SK-N-SH treated with all-trans-retinoic acid at 6 μM for 48 hours (cell line): Measurements from ENCODE around the gene CCER1.

Source experiments
- ATAC-seq: fragments of 200-7000 bp; cut with Tn5 transposase; 3 replicates; pipeline ENCODE4 v1.9.1; 2020; ENCODE audit warnings: mild to moderate bottlenecking, moderate library complexity
- ARNTL ChIP-seq: fragments of 450-650 bp; formaldehyde crosslinking; IDR thresholded peaks from 2 replicates; pipeline ENCODE4 v1.5.0; 2020; ENCODE audit warnings: low read depth, mild to moderate bottlenecking, moderate library complexity, borderline replicate concordance
- BACH2 ChIP-seq: fragments of 250-450 bp; sonication (Bioruptor Pico); IDR thresholded peaks from 2 replicates; pipeline ENCODE4 v1.9.0; 2021; ENCODE audit warnings: mild to moderate bottlenecking, borderline replicate concordance
- CSDC2 ChIP-seq: fragments of 250-450 bp; sonication (Bioruptor Pico); IDR thresholded peaks from 2 replicates; pipeline ENCODE4 v1.5.0; 2020; ENCODE audit warnings: mild to moderate bottlenecking, moderate library complexity
- ESRRG ChIP-seq: fragments of 250-450 bp; sonication (Bioruptor Pico); IDR thresholded peaks from 2 replicates; pipeline ENCODE4 v1.6.1; 2021; ENCODE audit warnings: mild to moderate bottlenecking
- GLIS3 ChIP-seq: fragments of 250-450 bp; sonication (Bioruptor Pico); IDR thresholded peaks from 2 replicates; pipeline ENCODE4 v1.5.0; 2020; ENCODE audit warnings: mild to moderate bottlenecking, moderate library complexity
- ISL1 ChIP-seq: fragments of 250-450 bp; sonication (Bioruptor Pico); IDR thresholded peaks from 2 replicates; pipeline ENCODE4 v2.1.2; 2022; ENCODE audit warnings: mild to moderate bottlenecking, moderate library complexity
- OSR1 ChIP-seq: fragments of 250-450 bp; sonication (Bioruptor Pico); IDR thresholded peaks from 2 replicates; pipeline ENCODE4 v1.8.0; 2022; ENCODE audit warnings: moderate library complexity, mild to moderate bottlenecking, inconsistent platforms
- PPARA ChIP-seq: fragments of 250-450 bp; sonication (Bioruptor Pico); IDR thresholded peaks from 2 replicates; pipeline ENCODE4 v1.5.0; 2020; ENCODE audit warnings: mild to moderate bottlenecking, borderline replicate concordance
- SNAI2 ChIP-seq: fragments of 250-450 bp; sonication (Bioruptor Pico); IDR thresholded peaks from 2 replicates; pipeline ENCODE4 v1.5.0; 2020; ENCODE audit warnings: mild to moderate bottlenecking, moderate library complexity
- TCF4 ChIP-seq: fragments of 250-450 bp; sonication (Bioruptor Pico); IDR thresholded peaks from 2 replicates; pipeline ENCODE4 v1.8.0; 2021; ENCODE audit warnings: mild to moderate bottlenecking, moderate library complexity, borderline replicate concordance
- TOX ChIP-seq: fragments of 250-450 bp; sonication (Bioruptor Pico); IDR thresholded peaks from 2 replicates; pipeline ENCODE4 v1.8.0; 2021; ENCODE audit warnings: mild to moderate bottlenecking, moderate library complexity, borderline replicate concordance
- ZC3H10 ChIP-seq: fragments of 250-450 bp; sonication (Bioruptor Pico); IDR thresholded peaks from 2 replicates; pipeline ENCODE4 v1.5.1; 2021; ENCODE audit warnings: mild to moderate bottlenecking, moderate library complexity
- ZFP3 ChIP-seq: fragments of 250-450 bp; sonication (Bioruptor Pico); IDR thresholded peaks from 2 replicates; pipeline ENCODE4 v1.5.0; 2020; ENCODE audit warnings: mild to moderate bottlenecking, moderate library complexity
- ZFP30 ChIP-seq: fragments of 450-650 bp; formaldehyde crosslinking; IDR thresholded peaks from 2 replicates; pipeline ENCODE4 v1.5.0; 2022; ENCODE audit warnings: mild to moderate bottlenecking, moderate library complexity
- ZNF565 ChIP-seq: fragments of 450-650 bp; formaldehyde crosslinking; conservative IDR thresholded peaks from 2 replicates; pipeline ENCODE4 v1.5.0; 2020; ENCODE audit warnings: low read depth, mild to moderate bottlenecking, moderate library complexity
- ZNF70 ChIP-seq: fragments of 450-650 bp; formaldehyde crosslinking; IDR thresholded peaks from 2 replicates; pipeline ENCODE4 v1.5.0; 2020; ENCODE audit warnings: mild to moderate bottlenecking, moderate library complexity
- ZNF8 ChIP-seq: fragments of 450-650 bp; formaldehyde crosslinking; IDR thresholded peaks from 2 replicates; pipeline ENCODE4 v1.5.0; 2020; ENCODE audit warnings: mild to moderate bottlenecking, moderate library complexity
- TF ChIP-seq, protein P1 (sequence below): fragments of 250-450 bp; sonication (Bioruptor Pico); IDR thresholded peaks from 2 replicates; pipeline ENCODE4 v1.5.1; 2021; ENCODE audit warnings: mild to moderate bottlenecking, moderate library complexity
- TF ChIP-seq, protein P2 (sequence below): fragments of 250-450 bp; sonication (Bioruptor Pico); IDR thresholded peaks from 2 replicates; pipeline ENCODE4 v1.5.1; 2020; ENCODE audit warnings: low read depth, mild to moderate bottlenecking, moderate library complexity
- TF ChIP-seq, protein P3 (sequence below): fragments of 250-450 bp; sonication (Bioruptor Pico); IDR thresholded peaks from 2 replicates; pipeline ENCODE4 v1.5.0; 2020; ENCODE audit warnings: mild to moderate bottlenecking, moderate library complexity
- TF ChIP-seq, protein P4 (sequence below): fragments of 250-450 bp; sonication (Bioruptor Pico); IDR thresholded peaks from 2 replicates; pipeline ENCODE4 v1.8.0; 2021; ENCODE audit warnings: low read depth, mild to moderate bottlenecking, moderate library complexity, borderline replicate concordance
- TF ChIP-seq, protein P5 (sequence below): fragments of 250-450 bp; sonication (Bioruptor Pico); IDR thresholded peaks from 2 replicates; pipeline ENCODE4 v1.8.0; 2020; ENCODE audit warnings: mild to moderate bottlenecking, moderate library complexity, borderline replicate concordance

Gene CCER1

GRCh38 chr12:90922145-90922627 lies 32.8 kb downstream of the CCER1 start:
- ATAC-seq: peak; percentile 96
- TF ChIP-seq ZC3H10 (peak; percentile 76; the same call in 1 of the 2 replicates), BACH2 (CRISPR knock-in tag) (no peak), ISL1 (CRISPR knock-in tag) (peak; percentile 85), TOX (peak; percentile 43; the same call in 1 of the 2 replicates), ZFP30 (CRISPR knock-in tag) (no peak)

GRCh38 chr12:90921536-90921935 lies 33.4 kb downstream of the CCER1 start:
- TF ChIP-seq SNAI2: no peak
- no peak for TF ChIP-seq ZNF8 (CRISPR knock-in tag)
- no peak for TF ChIP-seq OSR1 (CRISPR knock-in tag)
- TF ChIP-seq ZNF565: no peak
- TF ChIP-seq CSDC2 (CRISPR knock-in tag): no peak
- no peak for TF ChIP-seq BACH2 (CRISPR knock-in tag)
- no peak for TF ChIP-seq ZFP3
- no peak for TF ChIP-seq ZNF70 (CRISPR knock-in tag)
- no peak for TF ChIP-seq ZFP30 (CRISPR knock-in tag)
- TF ChIP-seq ESRRG (CRISPR knock-in tag): no peak
- TF ChIP-seq, protein P1, sequence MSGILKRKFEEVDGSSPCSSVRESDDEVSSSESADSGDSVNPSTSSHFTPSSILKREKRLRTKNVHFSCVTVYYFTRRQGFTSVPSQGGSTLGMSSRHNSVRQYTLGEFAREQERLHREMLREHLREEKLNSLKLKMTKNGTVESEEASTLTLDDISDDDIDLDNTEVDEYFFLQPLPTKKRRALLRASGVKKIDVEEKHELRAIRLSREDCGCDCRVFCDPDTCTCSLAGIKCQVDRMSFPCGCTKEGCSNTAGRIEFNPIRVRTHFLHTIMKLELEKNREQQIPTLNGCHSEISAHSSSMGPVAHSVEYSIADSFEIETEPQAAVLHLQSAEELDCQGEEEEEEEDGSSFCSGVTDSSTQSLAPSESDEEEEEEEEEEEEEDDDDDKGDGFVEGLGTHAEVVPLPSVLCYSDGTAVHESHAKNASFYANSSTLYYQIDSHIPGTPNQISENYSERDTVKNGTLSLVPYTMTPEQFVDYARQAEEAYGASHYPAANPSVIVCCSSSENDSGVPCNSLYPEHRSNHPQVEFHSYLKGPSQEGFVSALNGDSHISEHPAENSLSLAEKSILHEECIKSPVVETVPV (CRISPR knock-in tag): no peak
- no peak for TF ChIP-seq TCF4 (CRISPR knock-in tag)
- peak; percentile 62 for ATAC-seq

DNA sequence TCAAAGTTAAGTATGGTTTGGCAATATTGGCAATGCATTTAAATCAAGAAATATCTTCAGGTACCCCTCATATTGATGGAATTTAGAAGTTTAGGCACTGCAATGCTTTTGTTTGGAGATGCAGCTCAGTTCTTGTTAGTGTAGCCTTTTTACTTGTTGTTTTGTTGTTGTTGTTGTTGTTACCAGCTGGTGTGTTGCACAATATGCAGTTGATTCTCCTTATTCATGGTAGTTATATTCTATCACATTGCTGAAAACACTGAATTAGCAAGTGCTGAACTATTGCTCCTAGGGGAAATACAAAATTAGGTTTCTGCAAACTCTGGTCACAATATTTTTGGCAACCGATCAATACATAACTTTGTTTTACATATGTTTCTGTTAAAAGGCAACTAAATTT lies 34.8 kb downstream of the CCER1 start:
- no peak for ATAC-seq
- TF ChIP-seq ZC3H10 (no peak), ARNTL (CRISPR knock-in tag) (no peak), GLIS3 (CRISPR knock-in tag) (no peak), ZNF8 (CRISPR knock-in tag) (no peak), ZNF565 (no peak), SNAI2 (no peak), CSDC2 (CRISPR knock-in tag) (no peak)
- TF ChIP-seq, protein P2, sequence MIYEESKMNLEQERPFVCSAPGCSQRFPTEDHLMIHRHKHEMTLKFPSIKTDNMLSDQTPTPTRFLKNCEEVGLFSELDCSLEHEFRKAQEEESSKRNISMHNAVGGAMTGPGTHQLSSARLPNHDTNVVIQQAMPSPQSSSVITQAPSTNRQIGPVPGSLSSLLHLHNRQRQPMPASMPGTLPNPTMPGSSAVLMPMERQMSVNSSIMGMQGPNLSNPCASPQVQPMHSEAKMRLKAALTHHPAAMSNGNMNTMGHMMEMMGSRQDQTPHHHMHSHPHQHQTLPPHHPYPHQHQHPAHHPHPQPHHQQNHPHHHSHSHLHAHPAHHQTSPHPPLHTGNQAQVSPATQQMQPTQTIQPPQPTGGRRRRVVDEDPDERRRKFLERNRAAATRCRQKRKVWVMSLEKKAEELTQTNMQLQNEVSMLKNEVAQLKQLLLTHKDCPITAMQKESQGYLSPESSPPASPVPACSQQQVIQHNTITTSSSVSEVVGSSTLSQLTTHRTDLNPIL (CRISPR knock-in tag): no peak
- TF ChIP-seq, protein P3, sequence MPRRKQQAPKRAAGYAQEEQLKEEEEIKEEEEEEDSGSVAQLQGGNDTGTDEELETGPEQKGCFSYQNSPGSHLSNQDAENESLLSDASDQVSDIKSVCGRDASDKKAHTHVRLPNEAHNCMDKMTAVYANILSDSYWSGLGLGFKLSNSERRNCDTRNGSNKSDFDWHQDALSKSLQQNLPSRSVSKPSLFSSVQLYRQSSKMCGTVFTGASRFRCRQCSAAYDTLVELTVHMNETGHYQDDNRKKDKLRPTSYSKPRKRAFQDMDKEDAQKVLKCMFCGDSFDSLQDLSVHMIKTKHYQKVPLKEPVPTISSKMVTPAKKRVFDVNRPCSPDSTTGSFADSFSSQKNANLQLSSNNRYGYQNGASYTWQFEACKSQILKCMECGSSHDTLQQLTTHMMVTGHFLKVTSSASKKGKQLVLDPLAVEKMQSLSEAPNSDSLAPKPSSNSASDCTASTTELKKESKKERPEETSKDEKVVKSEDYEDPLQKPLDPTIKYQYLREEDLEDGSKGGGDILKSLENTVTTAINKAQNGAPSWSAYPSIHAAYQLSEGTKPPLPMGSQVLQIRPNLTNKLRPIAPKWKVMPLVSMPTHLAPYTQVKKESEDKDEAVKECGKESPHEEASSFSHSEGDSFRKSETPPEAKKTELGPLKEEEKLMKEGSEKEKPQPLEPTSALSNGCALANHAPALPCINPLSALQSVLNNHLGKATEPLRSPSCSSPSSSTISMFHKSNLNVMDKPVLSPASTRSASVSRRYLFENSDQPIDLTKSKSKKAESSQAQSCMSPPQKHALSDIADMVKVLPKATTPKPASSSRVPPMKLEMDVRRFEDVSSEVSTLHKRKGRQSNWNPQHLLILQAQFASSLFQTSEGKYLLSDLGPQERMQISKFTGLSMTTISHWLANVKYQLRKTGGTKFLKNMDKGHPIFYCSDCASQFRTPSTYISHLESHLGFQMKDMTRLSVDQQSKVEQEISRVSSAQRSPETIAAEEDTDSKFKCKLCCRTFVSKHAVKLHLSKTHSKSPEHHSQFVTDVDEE (CRISPR knock-in tag): no peak
- TF ChIP-seq, protein P4, sequence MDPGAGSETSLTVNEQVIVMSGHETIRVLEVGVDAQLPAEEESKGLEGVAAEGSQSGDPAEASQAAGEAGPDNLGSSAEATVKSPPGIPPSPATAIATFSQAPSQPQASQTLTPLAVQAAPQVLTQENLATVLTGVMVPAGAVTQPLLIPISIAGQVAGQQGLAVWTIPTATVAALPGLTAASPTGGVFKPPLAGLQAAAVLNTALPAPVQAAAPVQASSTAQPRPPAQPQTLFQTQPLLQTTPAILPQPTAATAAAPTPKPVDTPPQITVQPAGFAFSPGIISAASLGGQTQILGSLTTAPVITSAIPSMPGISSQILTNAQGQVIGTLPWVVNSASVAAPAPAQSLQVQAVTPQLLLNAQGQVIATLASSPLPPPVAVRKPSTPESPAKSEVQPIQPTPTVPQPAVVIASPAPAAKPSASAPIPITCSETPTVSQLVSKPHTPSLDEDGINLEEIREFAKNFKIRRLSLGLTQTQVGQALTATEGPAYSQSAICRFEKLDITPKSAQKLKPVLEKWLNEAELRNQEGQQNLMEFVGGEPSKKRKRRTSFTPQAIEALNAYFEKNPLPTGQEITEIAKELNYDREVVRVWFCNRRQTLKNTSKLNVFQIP: no peak
- TF ChIP-seq, protein P5, sequence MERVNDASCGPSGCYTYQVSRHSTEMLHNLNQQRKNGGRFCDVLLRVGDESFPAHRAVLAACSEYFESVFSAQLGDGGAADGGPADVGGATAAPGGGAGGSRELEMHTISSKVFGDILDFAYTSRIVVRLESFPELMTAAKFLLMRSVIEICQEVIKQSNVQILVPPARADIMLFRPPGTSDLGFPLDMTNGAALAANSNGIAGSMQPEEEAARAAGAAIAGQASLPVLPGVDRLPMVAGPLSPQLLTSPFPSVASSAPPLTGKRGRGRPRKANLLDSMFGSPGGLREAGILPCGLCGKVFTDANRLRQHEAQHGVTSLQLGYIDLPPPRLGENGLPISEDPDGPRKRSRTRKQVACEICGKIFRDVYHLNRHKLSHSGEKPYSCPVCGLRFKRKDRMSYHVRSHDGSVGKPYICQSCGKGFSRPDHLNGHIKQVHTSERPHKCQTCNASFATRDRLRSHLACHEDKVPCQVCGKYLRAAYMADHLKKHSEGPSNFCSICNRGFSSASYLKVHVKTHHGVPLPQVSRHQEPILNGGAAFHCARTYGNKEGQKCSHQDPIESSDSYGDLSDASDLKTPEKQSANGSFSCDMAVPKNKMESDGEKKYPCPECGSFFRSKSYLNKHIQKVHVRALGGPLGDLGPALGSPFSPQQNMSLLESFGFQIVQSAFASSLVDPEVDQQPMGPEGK (CRISPR knock-in tag): no peak

DNA sequence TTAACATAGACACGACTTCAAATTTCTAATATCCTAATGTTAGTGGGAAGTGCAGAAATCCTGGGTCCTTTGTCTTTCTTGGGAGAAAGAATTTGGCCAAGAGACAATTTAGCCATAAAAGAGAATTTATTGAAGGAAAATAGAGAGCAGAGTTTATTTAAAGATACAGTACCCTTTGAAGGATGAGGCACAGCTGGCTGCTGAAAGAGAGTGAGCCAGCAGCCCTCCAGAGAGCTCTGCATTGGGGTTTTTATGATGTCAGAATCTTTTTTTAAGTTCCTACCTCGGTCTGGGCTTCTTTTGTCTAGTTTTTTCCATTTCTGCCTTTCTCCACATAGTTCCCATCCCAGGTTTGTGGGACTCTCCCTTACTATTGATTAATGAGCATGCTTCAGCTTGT lies 37.5 kb downstream of the CCER1 start:
- no peak for ATAC-seq
- TF ChIP-seq, protein P5 (CRISPR knock-in tag): no peak
- no peak for TF ChIP-seq ESRRG (CRISPR knock-in tag)
- no peak for TF ChIP-seq PPARA (CRISPR knock-in tag)
- TF ChIP-seq OSR1 (CRISPR knock-in tag): no peak
